HG03039 (cell line): Measurements from ENCODE around the gene PPFIA4.

ENCODE experiments used
- ATAC-seq: cut with Tn5 transposase; IDR thresholded peaks from one replicate; pipeline ENCODE4 v1.9.1; 2021; ENCODE audit warnings: mild to moderate bottlenecking, moderate library complexity; ENCODE audit not compliant: unreplicated experiment

Gene PPFIA4

DNA sequence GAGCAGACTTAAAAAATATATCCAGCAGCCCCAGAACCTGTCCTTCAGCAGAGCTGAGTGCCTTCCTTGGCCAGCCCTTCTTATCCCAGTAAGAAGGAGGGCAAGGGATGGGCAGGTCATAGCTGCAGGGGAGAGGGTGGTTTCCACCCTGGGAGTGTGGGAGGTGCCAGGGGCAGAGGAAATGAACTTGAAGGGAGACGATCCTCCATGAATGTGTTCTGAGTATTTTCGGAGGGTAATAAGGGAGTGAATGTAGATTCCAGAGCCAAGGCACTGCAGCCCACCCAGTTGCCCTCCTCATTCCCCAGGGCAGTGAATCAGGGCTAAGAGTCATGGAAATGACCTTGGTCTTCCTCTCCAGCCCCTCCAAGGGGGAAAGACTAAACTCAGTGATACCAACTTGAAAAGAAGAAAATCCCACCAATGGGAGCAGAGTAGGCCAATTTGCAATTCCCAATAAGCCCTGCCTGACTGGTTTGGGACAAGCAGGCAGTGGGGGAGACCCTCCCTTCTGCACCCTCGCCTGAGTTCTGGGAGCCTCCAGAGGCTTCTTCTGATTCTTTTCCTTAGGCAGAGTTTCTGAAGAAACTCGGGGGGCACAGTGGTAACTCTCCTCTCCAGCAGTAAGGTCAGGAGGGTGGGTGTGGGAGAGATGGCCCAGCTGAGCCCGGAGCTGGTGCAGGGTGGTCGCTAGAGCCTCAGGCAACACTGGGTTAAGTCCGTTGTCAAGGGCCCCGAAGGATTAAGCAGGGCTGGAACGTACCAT, 55.4 kb downstream of the PPFIA4 start:
- ATAC-seq, result no peak

DNA sequence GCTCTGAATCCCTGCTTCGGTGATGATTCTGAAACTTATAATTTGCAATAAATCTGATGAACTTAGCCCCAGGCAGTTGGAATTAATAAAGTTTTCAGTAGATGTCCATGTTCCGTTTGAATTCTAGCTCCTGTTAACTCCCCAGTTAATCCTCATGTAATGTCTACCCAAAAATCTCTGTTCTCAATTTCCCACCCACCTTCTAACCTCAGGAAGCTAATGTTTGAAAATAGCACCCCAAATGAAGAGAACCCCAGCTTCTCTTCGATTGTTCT, 55.9 kb downstream of the PPFIA4 start:
- no peak for ATAC-seq

DNA sequence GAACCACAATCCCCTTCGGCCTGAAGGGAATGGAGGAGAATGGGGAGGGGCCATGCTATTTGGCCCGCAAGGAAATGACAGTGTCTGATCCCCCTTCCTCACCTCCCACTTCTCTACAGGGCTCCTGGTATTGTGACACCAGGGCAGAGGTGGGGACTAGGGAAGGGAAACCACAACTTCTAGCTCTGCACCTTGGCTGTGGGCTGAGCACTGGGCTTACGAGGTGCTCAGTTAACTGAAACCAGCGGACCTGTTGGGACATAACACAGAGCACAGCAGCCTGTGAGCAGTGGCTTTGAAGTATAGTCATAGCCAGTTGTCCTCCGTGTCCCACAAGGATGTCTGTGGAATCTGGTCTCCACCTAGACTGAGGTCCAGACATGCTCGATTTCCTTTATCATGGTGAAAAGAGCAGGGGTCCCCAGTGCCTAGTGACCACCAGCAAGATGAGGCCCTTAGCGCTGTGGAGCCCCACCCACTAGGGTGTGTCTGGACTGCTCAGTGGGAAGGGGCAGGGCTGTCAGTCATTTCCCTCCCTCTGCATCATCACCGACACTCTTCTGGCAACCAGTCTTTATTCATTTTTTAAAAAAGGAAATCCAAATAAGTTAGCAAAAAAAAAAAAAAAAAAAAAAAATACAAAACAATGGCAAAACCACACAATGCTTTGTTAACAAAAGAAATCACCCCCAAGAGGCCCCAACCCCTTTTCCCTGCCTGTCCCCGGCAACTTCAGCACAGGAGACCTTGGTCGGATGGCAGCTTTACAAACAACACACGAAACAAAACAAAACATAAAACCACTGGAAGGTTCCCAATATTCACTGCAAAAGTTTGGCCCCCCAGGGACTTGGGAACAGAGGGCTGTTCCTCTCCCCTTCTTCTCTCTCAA, 56.5 kb downstream of the PPFIA4 start:
- ATAC-seq, result no peak

DNA sequence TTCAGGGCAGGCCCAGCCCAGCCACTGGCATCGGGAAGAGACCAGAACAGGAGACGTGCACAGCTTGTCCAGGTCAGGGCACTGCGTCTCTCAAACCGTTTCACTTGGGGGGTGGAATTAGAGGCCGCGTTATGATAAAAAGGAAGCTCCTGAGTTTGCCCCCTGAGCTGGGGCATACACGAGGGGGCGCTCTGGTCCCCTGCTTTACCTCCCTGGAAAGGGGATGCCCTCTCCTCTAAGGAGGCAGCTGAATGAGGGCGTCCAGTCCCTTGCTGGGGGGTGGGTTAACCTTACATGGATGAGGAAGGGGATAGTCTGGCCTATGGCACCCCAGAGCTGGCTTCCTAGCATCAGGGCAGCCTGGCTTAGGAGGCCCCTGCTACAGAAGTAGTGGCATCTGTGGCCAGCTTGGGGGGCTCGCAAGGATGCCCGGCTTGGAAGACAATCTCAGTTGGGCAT, 57.2 kb downstream of the PPFIA4 start:
- ATAC-seq, result no peak

DNA sequence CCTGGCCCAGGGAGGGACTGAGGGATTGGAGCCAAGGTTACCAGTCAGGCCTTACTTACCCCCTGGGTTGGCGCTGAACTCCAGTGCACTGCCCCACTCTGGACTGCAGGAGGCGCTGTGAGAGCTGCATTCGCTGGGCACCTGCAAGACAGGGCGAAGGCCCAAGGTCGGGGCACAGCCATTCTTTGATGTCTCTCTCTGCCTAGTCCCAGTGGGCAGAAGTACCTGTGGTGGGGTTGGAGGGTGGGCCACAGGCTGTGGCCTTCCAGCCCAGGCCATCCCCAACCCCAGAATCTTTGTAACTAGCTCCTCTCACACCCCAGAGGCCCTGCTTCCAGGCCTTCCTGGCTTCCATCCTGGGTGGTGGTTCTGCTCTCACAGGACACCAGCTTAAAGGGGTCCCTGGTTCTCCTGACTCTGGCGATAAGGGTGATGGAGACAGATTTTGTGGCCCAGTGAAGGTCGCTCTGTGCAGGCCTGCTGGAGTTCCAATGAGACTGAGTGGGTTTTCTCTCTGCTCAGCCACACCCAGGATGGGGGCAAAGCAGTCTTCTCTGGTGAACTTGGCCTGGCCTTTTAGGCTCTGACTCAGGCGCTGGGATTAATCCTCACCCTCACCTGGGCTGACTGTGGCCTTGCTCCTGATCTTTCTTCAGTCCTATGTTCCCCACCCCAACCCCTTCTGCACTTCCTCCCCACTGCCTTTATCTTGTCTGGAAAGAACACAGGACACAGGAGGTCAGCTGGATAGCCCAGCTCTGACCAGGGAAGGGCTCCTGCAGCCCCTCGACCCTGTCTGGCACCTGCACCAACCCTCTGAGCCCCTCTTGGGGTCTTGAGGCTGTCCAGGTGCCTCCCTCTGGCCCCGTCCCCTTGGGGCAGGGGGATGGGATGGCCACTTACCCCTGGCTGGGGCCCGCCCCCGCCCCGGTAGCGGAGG, 58.6 kb downstream of the PPFIA4 start:
- ATAC-seq, result no peak

DNA sequence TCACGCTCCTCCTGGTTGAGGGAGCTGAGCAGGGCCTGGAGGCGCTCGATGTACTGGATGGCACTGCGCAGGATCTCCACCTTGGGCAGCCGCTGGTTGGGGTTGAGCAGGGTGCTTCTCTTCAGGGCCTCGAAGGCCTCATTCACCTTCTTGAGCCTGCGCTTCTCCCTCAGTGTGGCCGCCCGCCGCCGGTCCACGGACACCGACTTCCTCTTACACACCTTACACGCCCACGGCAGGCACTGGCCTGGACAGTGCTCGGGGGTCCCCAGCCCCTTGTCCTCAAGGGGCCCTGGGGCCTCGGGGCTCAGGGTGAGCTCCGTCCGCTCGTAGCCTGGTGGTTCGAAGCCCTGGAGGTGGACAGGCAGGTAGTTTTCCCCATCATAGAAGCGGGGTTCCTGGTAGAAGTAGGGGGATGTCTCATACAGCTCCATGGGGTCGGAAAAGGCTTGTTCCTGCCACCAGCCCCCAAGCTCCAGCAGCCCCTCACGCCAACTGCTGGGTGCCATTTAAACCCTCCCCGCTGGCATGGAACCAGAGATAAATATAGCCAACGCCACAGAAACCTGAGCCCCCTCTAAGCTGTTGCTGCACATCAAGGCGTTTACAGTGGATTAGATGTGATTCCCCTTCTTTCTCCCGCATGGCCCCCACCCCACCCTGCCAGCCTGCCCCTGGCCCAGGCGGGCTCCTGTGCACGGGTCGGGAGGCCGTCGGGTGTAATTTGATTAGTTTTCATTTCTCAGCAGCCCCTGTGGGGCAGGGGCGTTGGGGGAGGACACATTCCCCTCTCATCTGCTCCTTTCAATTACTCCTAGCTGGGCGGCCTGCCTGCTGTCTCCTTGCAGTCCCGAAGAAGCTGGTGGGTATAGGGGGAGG, 59.5 kb downstream of the PPFIA4 start, which contains the start of gene MYOG:
Gene MYOG, minus strand, starts transcription at position 485 of the 879 bp plus-strand sequence. Its CDS starts 51 bp downstream, at position 434.
- ATAC-seq, result no peak

DNA sequence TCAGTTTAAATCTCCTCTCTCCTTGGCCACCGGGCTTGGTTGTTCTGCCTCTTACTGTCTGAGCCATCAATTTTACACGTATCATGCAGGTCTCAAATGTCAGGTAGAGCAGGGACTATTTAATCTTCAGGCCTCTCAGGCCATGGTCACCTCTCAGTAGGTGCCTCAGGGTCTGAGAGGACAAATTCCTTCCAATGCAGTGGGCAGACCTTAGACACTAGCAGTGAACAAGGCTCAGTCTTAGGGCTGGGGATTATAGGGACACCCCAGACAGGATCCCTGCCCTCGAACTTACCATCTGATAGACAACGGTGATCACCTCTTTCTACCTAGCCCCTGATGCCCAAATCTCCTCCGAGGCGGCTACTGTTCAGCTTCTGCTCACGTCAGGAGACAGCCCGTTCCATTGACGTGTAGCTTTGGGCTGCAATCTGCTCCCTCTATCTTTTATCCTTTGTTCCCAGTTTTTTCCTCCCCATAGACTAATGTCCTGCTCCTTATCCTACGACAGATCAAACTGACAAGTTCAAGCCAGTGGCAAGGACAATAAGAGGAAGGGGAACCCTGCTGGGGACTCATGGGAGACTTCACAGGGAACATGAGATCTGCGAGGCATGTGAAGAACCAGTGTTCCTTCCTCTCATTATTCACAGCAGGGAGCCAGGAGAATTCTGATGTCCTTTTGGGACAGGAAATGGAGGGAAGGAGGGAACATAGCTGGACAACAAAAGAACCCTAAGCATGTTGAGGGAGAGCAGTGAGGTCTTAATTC, 60.9 kb downstream of the PPFIA4 start:
- no peak for ATAC-seq

DNA sequence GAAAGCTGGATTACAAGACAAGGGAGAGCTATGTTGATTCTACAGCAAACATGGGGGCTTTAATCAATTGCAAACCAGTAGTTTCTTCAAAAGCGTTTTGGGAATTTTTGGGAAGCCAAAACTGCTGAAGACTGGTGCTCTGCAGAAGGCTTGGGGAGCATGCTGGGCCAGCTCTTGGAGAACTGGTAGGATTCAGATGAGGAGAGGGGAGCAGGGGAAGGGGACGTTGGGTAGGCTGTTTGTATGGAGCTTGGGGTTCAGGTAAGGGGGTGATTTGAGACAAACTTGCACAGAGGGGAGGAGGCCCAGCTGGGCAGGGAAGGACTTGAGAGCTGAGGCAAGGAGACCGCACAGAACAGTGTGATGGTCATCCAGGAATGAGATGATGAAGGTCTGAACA, 62.1 kb downstream of the PPFIA4 start:
- no peak for ATAC-seq

DNA sequence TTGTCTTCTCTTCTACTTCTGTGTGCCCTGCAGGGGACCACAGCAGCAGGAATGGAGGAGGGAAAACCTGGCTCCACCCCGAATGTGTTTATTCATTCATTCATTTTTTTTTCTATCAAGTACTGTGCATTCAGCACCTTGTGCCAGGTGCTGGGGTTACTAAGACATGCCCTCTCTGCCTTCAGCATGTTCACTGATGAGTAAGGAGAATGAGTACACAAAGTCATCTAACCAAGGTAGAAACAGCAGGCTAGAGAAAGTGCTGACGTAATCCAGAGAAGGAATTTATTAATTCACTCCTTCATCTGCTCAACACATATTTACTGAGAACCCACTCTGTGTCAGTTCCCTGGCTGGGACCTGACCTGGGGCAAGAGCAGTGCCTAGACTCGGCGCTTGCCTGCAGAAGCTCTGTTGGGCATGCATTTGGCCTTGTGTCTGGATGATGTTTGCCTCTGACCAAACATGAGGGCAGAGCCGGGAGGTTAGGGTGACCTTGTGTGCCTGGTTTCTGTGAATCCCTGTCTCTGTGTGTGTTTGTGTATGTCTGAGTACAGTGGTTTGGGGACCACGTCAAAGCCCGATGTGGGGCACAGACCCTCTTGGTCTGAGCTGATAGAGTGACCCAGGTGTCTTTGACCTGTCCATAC, 62.8 kb downstream of the PPFIA4 start:
- no peak for ATAC-seq

DNA sequence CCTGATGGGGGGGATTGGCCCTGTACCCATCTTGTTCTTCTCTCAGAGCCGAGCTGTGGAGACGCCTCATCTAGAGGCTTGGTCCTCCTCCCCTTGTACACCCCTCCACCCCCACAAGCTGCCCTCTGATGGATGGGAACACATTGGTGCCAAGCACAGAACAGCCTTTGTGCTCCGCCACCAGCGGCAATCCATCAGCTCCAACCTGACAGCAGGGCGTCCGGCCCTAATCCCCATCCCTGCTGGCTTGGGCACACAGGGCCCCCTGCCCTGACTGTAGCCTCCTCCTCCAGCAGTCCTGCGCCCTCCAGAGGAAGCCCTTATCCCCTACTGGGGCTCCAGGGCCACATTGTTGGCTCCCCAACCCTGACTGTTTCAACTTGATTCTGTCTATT, 63.4 kb downstream of the PPFIA4 start:
- no peak for ATAC-seq

DNA sequence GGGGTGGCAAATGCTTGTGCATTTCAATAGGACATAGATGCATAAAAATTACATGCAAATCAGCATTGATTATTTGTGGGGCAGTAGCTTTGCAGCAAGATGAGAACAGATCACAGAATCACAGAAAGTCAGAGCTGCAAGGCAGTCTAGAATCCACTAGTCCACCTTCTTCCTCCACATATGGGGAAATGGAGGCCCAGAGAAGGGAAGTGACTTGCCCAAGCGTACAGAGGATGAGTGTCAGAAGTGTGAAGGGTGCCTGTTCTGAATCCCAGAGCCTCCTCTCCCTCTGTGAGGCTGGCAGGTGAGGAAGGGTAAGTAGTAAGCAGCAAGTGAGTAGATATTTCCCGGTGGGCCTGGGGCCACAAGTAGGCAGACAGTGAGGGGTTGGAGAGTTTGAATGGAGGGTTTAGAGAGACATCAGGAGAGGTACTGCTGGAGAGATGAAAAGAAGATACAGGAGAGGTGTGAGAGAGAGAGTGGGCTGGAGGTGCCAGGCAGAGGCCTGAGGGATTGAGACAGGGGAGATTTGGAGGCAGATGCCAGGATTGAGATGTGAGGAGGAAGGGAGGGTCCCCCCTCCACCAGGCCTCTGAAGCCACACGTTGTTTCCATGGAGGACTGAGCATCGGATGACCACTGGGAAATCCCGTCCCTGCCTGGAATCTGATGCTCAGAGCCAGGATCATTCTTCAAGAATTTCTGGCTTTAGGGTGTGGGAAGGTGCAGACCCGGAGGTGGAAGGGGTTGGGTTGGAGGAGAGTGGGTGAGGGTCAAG, 64.3 kb downstream of the PPFIA4 start:
- no peak for ATAC-seq

DNA sequence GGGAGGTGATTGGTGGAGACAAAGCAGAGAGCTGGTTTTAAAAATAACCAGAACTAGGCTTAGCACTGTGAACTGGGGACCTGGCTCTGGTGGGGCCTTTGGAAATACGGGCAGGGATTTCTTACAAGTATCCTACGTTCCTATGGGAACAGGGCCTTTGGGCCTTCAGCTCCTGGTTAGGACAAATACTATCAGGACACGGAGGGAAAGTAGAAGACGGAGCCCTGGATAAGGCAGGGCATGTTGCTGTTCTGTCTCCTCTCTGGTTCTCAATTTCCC, 64.8 kb downstream of the PPFIA4 start:
- ATAC-seq, result no peak

DNA sequence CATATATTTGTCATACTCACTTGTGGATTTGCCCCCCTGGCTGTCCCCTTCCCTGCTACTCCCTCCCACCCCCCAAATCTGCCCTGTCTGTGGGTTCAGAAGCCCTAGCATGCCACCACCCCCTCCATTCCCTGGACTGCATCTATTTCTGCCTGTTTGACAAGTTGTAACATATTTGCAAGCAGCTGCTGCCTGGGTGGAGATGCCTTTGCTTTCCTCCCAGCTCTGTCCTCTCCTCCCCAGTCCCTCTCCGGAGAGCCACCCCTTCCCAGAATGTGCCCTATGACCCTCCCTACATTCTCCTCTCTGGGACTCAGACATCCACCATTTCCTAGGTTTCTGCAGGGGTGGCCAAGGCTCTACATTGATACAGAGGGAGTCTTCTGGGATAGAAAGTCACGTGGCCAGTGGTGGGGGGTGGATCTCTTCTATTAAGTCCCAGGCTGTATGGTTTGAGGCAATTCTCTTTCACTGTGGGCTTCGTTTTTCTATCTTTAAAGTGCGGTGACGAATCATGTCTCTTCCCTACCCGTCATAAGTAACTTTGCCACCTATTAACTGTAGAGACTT, 65.6 kb downstream of the PPFIA4 start:
- no peak for ATAC-seq

DNA sequence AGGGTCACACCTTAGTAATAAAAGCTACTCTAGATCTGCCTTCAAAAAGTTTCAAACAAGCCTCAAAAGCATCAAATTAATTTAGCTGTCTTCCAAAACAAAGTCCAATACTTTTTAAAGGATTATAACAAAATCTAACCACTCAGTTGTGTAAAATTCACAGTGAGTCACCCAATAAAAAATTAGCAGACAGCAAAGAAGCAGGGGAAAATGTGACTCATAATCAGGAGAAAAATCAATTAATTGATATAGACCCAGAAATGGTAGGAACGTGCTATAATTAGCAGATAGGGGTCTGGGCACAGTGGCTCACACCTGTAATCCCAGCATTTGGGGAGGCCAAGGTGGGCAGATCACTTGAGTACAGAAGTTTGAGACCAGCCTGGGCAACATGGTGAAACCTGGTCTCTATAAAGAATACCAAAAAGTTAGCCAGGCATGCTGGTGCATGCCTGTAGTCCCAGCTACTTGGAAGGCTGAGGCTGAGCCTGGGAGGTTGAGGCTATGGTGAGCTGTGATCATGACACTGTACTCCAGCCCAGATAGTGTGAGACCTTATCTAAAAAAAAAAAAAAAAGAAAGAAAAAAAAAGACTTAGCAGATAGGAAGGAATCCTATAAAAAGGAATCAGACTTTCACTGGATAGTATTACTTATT, 67.6 kb downstream of the PPFIA4 start:
- ATAC-seq, result no peak

DNA sequence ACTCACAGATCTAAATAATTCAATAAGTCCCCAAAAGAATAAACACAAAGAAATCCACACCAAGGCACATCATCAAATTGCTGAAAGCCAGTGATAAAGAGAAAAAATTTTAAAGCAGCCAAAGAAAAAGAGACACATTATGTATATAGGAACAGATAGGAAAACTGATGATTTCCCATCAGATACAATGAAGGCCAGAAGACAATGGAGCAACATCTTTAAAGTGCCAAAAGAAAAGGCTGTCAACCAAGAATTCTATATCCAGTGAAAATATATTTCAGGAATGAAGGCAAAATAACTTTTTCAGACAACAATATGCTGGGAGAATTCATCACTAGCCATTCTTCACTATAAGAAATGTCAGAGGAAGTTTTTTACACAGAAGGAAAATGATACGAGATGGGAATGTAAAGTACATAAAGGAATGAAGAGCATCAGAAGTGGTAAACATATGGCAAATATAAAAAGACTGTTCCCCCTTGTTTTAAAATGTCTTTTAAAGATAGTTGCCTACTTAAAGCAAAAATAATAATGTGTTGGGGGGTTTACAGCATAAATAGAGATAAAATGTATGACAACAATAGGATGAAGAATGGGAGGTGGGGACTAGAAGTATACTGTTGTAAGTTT, 68.9 kb downstream of the PPFIA4 start:
- no peak for ATAC-seq

DNA sequence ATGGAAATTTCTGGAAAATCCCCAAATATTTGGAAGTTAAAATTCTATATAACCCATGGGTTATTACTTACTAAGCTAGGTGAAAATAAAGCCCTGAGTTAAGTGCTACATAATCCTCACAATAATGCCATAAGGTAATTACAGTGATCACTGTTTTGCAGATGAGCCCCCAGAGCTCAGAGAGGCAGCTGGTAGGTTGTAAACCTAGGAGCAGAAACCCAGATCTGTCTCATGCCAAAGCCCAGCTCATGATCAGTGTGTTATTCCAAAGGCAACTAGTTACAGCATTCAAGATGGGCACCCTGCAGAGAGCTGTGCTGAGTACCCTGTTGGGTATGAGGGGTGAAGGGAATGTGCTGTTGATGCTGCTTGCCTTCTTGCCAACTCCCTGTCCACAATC, 70.3 kb downstream of the PPFIA4 start:
- no peak for ATAC-seq

DNA sequence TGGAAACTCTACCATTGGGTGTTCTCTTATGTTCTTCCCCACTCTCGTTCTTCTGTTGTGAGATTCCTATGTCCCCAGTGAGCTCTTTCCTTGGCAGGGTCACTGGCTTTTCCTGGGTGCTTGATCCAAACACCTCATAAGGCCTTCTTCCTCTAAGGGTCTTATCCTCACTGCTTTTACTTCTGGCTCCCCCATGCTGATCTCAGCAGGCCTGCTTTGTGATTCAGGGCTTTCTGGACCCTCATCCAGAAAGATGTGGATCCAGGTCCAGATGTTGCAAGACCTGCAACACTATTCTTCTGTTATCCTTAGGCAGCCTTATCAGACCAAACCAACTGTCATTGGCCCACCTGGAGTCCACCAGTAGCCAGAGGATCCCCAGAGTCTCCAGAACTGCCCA, 70.7 kb downstream of the PPFIA4 start:
- no peak for ATAC-seq
